CD4-positive, CD25-positive, alpha-beta regulatory T cell (primary cell): ENCODE results near the gene KCNQ1. TPM values are rescaled to one million over a fixed set of nuclear protein-coding genes. Genes with fewer than 3 reads are reported as not detected.

Source experiments
- ATAC-seq, 2 donors: fragments of 150-1000 bp; cut with Tn5 transposase; one replicate each; pipeline ENCODE4 v1.10.0; 2021; ENCODE audit warnings: low read depth in 2 of 2, moderate number of reproducible peaks in 2 of 2, moderate library complexity in 1 of 2
- DNase-seq, 3 donors: peaks; one replicate each; pipeline versions ENCODE4 v3.0.0 to v3.0.0-alpha.2; 2012 to 2022; ENCODE audit warnings: mixed read lengths in 1 of 3
- H3K27ac ChIP-seq: one replicate; pipeline ENCODE4 v1.7.0; 2013; ENCODE audit warnings: mild to moderate bottlenecking, low read length; ENCODE audit not compliant: insufficient read depth, poor library complexity, severe bottlenecking
- H3K27me3 ChIP-seq: one replicate; pipeline ENCODE4 v1.7.0; 2013; ENCODE audit warnings: low read length; ENCODE audit not compliant: control insufficient read depth, insufficient read depth
- H3K36me3 ChIP-seq: one replicate; pipeline ENCODE4 v1.7.0; 2013; ENCODE audit warnings: mild to moderate bottlenecking, low read length, moderate library complexity; ENCODE audit not compliant: control insufficient read depth, insufficient read depth
- H3K4me1 ChIP-seq: 2 replicates; pipeline ENCODE4 v1.7.0; 2013; ENCODE audit warnings: mild to moderate bottlenecking, low read length; ENCODE audit not compliant: insufficient read depth, control insufficient read depth, poor library complexity, severe bottlenecking
- H3K4me3 ChIP-seq: one replicate; pipeline ENCODE4 v1.7.0; 2013; ENCODE audit warnings: low read depth, mild to moderate bottlenecking, low read length, moderate library complexity
- H3K9me3 ChIP-seq, 2 experiments: 1 replicate in 1 of 2; 2 replicates in 1 of 2; pipeline ENCODE4 v1.7.0; 2013; ENCODE audit warnings: low read length in 2 of 2, mild to moderate bottlenecking in 1 of 2, moderate library complexity in 1 of 2; ENCODE audit not compliant: control insufficient read depth in 2 of 2
- H3K27ac Mint-ChIP-seq, 3 donors: one replicate each; pipeline ENCODE4 v1.8.0; 2020 to 2022; ENCODE audit warnings: mild to moderate bottlenecking in 3 of 3, mixed read lengths in 3 of 3, moderate library complexity in 2 of 3
- H3K27me3 Mint-ChIP-seq: one replicate; pipeline ENCODE4 v1.8.0; 2022; ENCODE audit warnings: mild to moderate bottlenecking, mixed read lengths
- H3K36me3 Mint-ChIP-seq: one replicate; pipeline ENCODE4 v1.8.0; 2020; ENCODE audit warnings: mixed read lengths
- H3K4me1 Mint-ChIP-seq, 4 donors: one replicate each; pipeline ENCODE4 v1.8.0; 2020 to 2022; ENCODE audit warnings: mixed read lengths in 4 of 4, mild to moderate bottlenecking in 1 of 4
- H3K4me3 Mint-ChIP-seq, 4 donors: one replicate each; pipeline ENCODE4 v1.8.0; 2020 to 2022; ENCODE audit warnings: mild to moderate bottlenecking in 4 of 4, mixed read lengths in 4 of 4, moderate library complexity in 3 of 4
- H3K9me3 Mint-ChIP-seq, 7 donors: one replicate each; pipeline ENCODE4 v1.8.0; 2020 to 2022; ENCODE audit warnings: mixed read lengths in 7 of 7, mild to moderate bottlenecking in 3 of 7, moderate library complexity in 2 of 7
- polyA plus RNA-seq, 4 donors: library from polyadenylated mRNA; unstranded; fragments of 300-500 nt; fragmentation: Illumina TruSeq; gene quantifications; one replicate each; pipeline ENCODE4 v1.2.3, GENCODE V29; 2021
- total RNA-seq: library from RNA; stranded (reverse); gene quantifications from one replicate; pipeline ENCODE4 v1.2.3, GENCODE V29; 2022

KCNQ1 gene
- total and polyA plus RNA-seq, 5 donors from 2014 or later, result 5.5 to 13.4 (median 6.8) TPM

- ATAC-seq (no peak), DNase-seq (no peak)
- Mint-ChIP-seq H3K4me1 (peaks cover 0 to 4% (median 0%) of the 10 kb centered on the region in 4 donors), H3K36me3 (peaks cover 8% of the 10 kb centered on the region), H3K27ac (no peak overlapping the region), H3K4me3 (no peak overlapping the region), H3K9me3 (peaks cover 0 to 1% (median 0%) of the 10 kb centered on the region in 7 donors), H3K27me3 (no peaks in the 10 kb centered on the region)
- no peaks in the 10 kb centered on the region for H3K4me1 ChIP-seq
- no peaks in the 10 kb centered on the region for H3K36me3 ChIP-seq
- H3K9me3 ChIP-seq, result no peaks in the 10 kb centered on the region
- H3K27ac ChIP-seq, result no peak overlapping the region
- H3K4me3 ChIP-seq, result no peak overlapping the region
- no peaks in the 10 kb centered on the region for H3K27me3 ChIP-seq
These were observed 327.1 kb downstream of the KCNQ1 start for GRCh38 chr11:2771758-2772466.

DNA sequence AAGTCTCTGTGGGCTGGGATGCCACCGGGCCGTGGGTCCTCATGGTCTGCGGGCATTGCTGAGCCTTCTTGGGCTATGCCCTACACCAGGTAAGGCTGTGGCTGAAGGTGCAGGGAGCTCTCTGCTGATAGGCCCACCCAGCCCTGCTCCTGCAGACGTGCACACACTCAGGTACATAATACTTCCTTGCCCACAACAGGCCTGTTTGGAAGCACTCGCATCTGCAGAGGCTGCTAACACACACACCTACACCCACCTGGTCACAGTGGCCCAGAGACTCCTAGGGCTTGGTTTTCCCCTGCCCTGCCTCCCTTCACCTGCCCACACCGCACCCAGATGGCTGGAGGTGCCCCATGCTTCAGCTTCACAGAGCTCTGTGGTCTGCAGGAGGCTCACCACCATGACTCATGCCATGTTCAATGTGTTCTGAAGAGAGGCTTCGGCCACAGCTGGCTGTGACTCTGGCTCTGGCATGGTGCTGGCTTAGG lies 327.8 kb downstream of the KCNQ1 start:
- ATAC-seq (peak in 1 of 2 donors; percentile 41), DNase-seq (no peak)
- Mint-ChIP-seq H3K36me3 (peaks cover 8% of the 10 kb centered on the region), H3K9me3 (peaks cover 0 to 1% (median 0%) of the 10 kb centered on the region in 7 donors), H3K27me3 (no peaks in the 10 kb centered on the region), H3K4me3 (no peak overlapping the region), H3K27ac (peak overlapping the region in 1 of 3 donors; percentile 11), H3K4me1 (peaks cover 0 to 4% (median 0%) of the 10 kb centered on the region in 4 donors)
- Histone ChIP-seq H3K9me3 (no peaks in the 10 kb centered on the region), H3K4me3 (no peak overlapping the region), H3K4me1 (no peaks in the 10 kb centered on the region), H3K36me3 (no peaks in the 10 kb centered on the region), H3K27me3 (no peaks in the 10 kb centered on the region), H3K27ac (no peak overlapping the region)

DNA sequence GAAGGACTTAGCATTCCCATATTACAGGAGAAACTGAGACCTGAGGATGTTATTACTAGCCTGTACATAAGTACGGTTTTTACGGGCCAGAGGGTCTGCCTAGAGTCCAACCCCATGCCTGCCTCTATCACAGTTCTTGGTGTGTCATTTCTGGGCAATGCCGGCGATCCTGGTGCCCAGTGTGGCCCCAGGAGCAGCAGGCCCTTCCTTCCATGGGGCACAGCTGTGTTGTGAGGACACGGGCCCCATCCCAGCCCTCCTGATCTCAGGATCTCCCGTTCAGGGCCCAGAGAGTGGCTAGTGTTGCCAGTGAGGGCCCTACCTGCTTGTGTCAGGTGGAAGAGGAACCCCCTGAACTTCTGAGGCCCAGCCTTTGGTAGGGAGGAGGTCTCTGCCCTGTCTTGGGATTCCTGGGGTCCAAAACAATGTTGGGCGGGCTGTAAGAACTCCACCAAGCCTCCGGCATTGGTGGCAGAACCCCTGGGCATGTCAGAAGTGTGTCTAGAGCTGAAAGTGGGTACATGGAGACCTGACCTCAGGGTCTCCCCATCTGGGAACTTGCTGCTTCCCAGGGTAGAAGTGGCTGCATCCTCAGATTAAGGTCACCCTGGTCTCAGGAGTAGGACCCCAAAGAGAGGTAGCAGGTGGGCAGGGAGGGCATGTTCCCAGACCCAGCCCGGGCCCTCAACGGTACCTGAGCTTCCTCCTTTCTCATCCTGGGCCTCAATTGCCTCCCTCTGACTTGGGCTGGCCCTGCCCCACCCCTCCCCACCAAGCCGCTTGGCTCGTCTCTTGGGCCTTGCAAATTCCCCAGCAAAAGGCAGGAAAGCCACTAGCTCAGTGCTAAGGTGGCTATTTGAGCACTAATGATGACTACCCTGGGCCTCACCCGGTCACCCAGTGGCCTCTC lies 329.6 kb downstream of the KCNQ1 start:
- DNase-seq (no peak), ATAC-seq (no peak)
- H3K36me3 Mint-ChIP-seq, result peaks cover 8% of the 10 kb centered on the region
- H3K27ac ChIP-seq, result no peak overlapping the region
- H3K4me1 Mint-ChIP-seq, result peaks cover 0 to 4% (median 0%) of the 10 kb centered on the region in 4 donors
- H3K9me3 ChIP-seq, result no peaks in the 10 kb centered on the region
- H3K4me3 Mint-ChIP-seq, result no peak overlapping the region
- H3K9me3 Mint-ChIP-seq, result peaks cover 0 to 1% (median 0%) of the 10 kb centered on the region in 7 donors
- no peaks in the 10 kb centered on the region for H3K27me3 ChIP-seq
- no peak overlapping the region for H3K27ac Mint-ChIP-seq
- H3K4me3 ChIP-seq, result no peak overlapping the region
- H3K36me3 ChIP-seq, result no peaks in the 10 kb centered on the region
- no peaks in the 10 kb centered on the region for H3K4me1 ChIP-seq
- no peaks in the 10 kb centered on the region for H3K27me3 Mint-ChIP-seq

- Histone ChIP-seq H3K9me3 (no peaks in the 10 kb centered on the region), H3K4me1 (no peaks in the 10 kb centered on the region), H3K27ac (no peak overlapping the region), H3K27me3 (no peaks in the 10 kb centered on the region), H3K36me3 (no peaks in the 10 kb centered on the region), H3K4me3 (no peak overlapping the region)
- peaks cover 0 to 1% (median 0%) of the 10 kb centered on the region in 7 donors for H3K9me3 Mint-ChIP-seq
- no peak overlapping the region for H3K4me3 Mint-ChIP-seq
- no peak for DNase-seq
- no peaks in the 10 kb centered on the region for H3K27me3 Mint-ChIP-seq
- ATAC-seq, result no peak
- H3K36me3 Mint-ChIP-seq, result peaks cover 8% of the 10 kb centered on the region
- H3K27ac Mint-ChIP-seq, result no peak overlapping the region
- H3K4me1 Mint-ChIP-seq, result peaks cover 0 to 4% (median 0%) of the 10 kb centered on the region in 4 donors
These were observed 330.3 kb downstream of the KCNQ1 start for GRCh38 chr11:2775083-2775625.

GRCh38 chr11:2775626-2776350 lies 331.0 kb downstream of the KCNQ1 start:
- Mint-ChIP-seq H3K4me3 (no peak overlapping the region), H3K4me1 (peaks cover 0 to 4% (median 0%) of the 10 kb centered on the region in 4 donors), H3K36me3 (peaks cover 8% of the 10 kb centered on the region), H3K27me3 (no peaks in the 10 kb centered on the region), H3K27ac (no peak overlapping the region), H3K9me3 (peaks cover 0 to 1% (median 0%) of the 10 kb centered on the region in 7 donors)
- Histone ChIP-seq H3K36me3 (no peaks in the 10 kb centered on the region), H3K4me3 (no peak overlapping the region), H3K27me3 (no peaks in the 10 kb centered on the region), H3K4me1 (no peaks in the 10 kb centered on the region), H3K9me3 (no peaks in the 10 kb centered on the region), H3K27ac (no peak overlapping the region)
- ATAC-seq, result no peak
- no peak for DNase-seq

GRCh38 chr11:2776351-2777061 lies 331.7 kb downstream of the KCNQ1 start:
- peaks cover 0 to 1% (median 0%) of the 10 kb centered on the region in 7 donors for H3K9me3 Mint-ChIP-seq
- H3K4me3 ChIP-seq, result no peak overlapping the region
- no peak overlapping the region for H3K27ac Mint-ChIP-seq
- no peak overlapping the region for H3K4me3 Mint-ChIP-seq
- H3K27ac ChIP-seq, result no peak overlapping the region
- ATAC-seq (no peak), DNase-seq (no peak)
- H3K36me3 Mint-ChIP-seq, result peaks cover 4% of the 10 kb centered on the region
- no peaks in the 10 kb centered on the region for H3K9me3 ChIP-seq
- peaks cover 0 to 4% (median 0%) of the 10 kb centered on the region in 4 donors for H3K4me1 Mint-ChIP-seq
- no peaks in the 10 kb centered on the region for H3K27me3 ChIP-seq
- no peaks in the 10 kb centered on the region for H3K36me3 ChIP-seq
- H3K4me1 ChIP-seq, result no peaks in the 10 kb centered on the region
- no peaks in the 10 kb centered on the region for H3K27me3 Mint-ChIP-seq

DNA sequence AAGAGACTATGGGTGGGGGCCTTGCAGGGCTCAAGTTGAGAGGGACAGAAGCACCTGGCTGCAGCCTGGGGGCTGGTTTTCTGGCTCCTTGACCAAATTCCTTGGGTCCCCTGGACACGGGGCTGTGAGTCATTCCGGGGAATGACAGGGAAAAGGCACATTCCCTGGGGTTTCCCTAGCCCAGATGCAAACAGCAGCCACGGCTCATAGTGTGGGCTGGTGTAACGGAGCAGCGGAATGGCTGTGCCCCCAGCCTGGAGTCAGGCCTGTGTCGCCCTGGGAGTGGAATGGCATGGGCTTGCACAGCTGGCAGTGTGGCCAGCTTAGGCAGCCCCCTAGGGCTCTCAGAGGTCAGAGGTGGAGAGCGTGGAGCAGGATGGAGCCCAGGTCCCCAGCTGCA lies 332.6 kb downstream of the KCNQ1 start:
- H3K27me3 ChIP-seq, result no peaks in the 10 kb centered on the region
- H3K9me3 ChIP-seq, result no peaks in the 10 kb centered on the region
- Mint-ChIP-seq H3K4me1 (peaks cover 0 to 4% (median 2%) of the 10 kb centered on the region in 4 donors), H3K9me3 (peaks cover 0 to 1% (median 0%) of the 10 kb centered on the region in 7 donors), H3K4me3 (no peak overlapping the region), H3K36me3 (peaks cover 7% of the 10 kb centered on the region), H3K27me3 (no peaks in the 10 kb centered on the region), H3K27ac (no peak overlapping the region)
- no peak overlapping the region for H3K27ac ChIP-seq
- H3K4me1 ChIP-seq, result no peaks in the 10 kb centered on the region
- ATAC-seq (no peak), DNase-seq (no peak)
- no peaks in the 10 kb centered on the region for H3K36me3 ChIP-seq
- H3K4me3 ChIP-seq, result no peak overlapping the region
